WTC11 (cell line): ENCODE results near the gene ECT2L. TPM values are rescaled to one million over a fixed set of nuclear protein-coding genes. Genes with fewer than 3 reads are reported as not detected.

Experiments
- ATAC-seq: fragments of 200-7000 bp; cut with Tn5 transposase; 2 replicates; pipeline ENCODE4 v1.10.0; 2021; ENCODE audit warnings: mild to moderate bottlenecking, moderate library complexity
- CTCF ChIA-PET: fragments of 300-600 bp; sonication (Branson Sonifier 250); formaldehyde crosslinking; loops from one replicate; lab custom pipeline; 2021; ENCODE audit warnings: antibody characterized with exemption; lab: Charles Lee
- POLR2A ChIA-PET: fragments of 350-600 bp; sonication (Branson Sonifier 250); formaldehyde crosslinking; loops from one replicate; lab custom pipeline; 2021; ENCODE audit warnings: antibody characterized with exemption; lab: Charles Lee
- DNase-seq: peaks from one replicate; pipeline ENCODE4 v3.0.0; 2021; ENCODE audit warnings: low spot score
- H3K27ac Mint-ChIP-seq: 2 replicates; pipeline ENCODE4 v1.8.0; 2021; ENCODE audit warnings: mixed read lengths
- H3K27me3 Mint-ChIP-seq: 2 replicates; pipeline ENCODE4 v1.8.0; 2021; ENCODE audit warnings: low read depth, mild to moderate bottlenecking, moderate library complexity, mixed read lengths
- H3K36me3 Mint-ChIP-seq: 2 replicates; pipeline ENCODE4 v1.8.0; 2021; ENCODE audit warnings: mixed read lengths
- H3K4me1 Mint-ChIP-seq: 2 replicates; pipeline ENCODE4 v1.8.0; 2022; ENCODE audit warnings: mixed read lengths
- H3K4me3 Mint-ChIP-seq: 2 replicates; pipeline ENCODE4 v1.8.0; 2021; ENCODE audit warnings: mild to moderate bottlenecking, moderate library complexity, mixed read lengths
- H3K9me3 Mint-ChIP-seq: 2 replicates; pipeline ENCODE4 v1.8.0; 2021; ENCODE audit warnings: mixed read lengths
- ATF1 ChIP-seq: sonication (generic); formaldehyde crosslinking; IDR thresholded peaks from 2 replicates; pipeline ENCODE4 v1.8.1; 2023; ENCODE audit warnings: mild to moderate bottlenecking, moderate library complexity, missing genetic modification reagents
- E2F5 ChIP-seq: sonication (generic); formaldehyde crosslinking; IDR thresholded peaks from 2 replicates; pipeline ENCODE4 v1.8.1; 2022; ENCODE audit warnings: mild to moderate bottlenecking, moderate library complexity, missing genetic modification reagents
- ERG ChIP-seq: fragments of 250-450 bp; sonication (Bioruptor Pico); IDR thresholded peaks from 2 replicates; pipeline ENCODE4 v1.8.0; 2021; ENCODE audit warnings: mild to moderate bottlenecking
- FOXK1 ChIP-seq: sonication (generic); formaldehyde crosslinking; IDR thresholded peaks from 2 replicates; pipeline ENCODE4 v1.8.0; 2022; ENCODE audit warnings: mild to moderate bottlenecking, moderate library complexity, missing genetic modification reagents
- FOXP4 ChIP-seq: sonication (generic); formaldehyde crosslinking; IDR thresholded peaks from 2 replicates; pipeline ENCODE4 v1.8.0; 2022; ENCODE audit warnings: mild to moderate bottlenecking, missing genetic modification reagents
- NFYB ChIP-seq: sonication (generic); formaldehyde crosslinking; conservative IDR thresholded peaks from 2 replicates; pipeline ENCODE4 v1.8.0; 2022; ENCODE audit warnings: low read depth, missing genetic modification reagents
- SP1 ChIP-seq: sonication (generic); formaldehyde crosslinking; conservative IDR thresholded peaks from 2 replicates; pipeline ENCODE4 v1.8.1; 2022; ENCODE audit warnings: missing genetic modification reagents
- ZNF138 ChIP-seq: sonication (generic); formaldehyde crosslinking; conservative IDR thresholded peaks from 2 replicates; pipeline ENCODE4 v1.8.1; 2022; ENCODE audit warnings: mild to moderate bottlenecking, moderate library complexity, missing genetic modification reagents
- ZNF232 ChIP-seq: sonication (generic); formaldehyde crosslinking; IDR thresholded peaks from 2 replicates; pipeline ENCODE4 v1.8.0; 2022; ENCODE audit warnings: mild to moderate bottlenecking, missing genetic modification reagents
- total RNA-seq: library from RNA; stranded (reverse); gene quantifications from 3 replicates; pipeline ENCODE4 v1.2.3, GENCODE V29; 2021
- TF ChIP-seq, protein P1 (sequence below): sonication (generic); formaldehyde crosslinking; IDR thresholded peaks from 2 replicates; pipeline ENCODE4 v1.8.0; 2023; ENCODE audit warnings: missing genetic modification reagents
- TF ChIP-seq, protein P2 (sequence below): fragments of 250-450 bp; sonication (Bioruptor Pico); IDR thresholded peaks from 2 replicates; pipeline ENCODE4 v1.9.0; 2021; ENCODE audit warnings: moderate library complexity, mild to moderate bottlenecking, inconsistent platforms, borderline replicate concordance
- TF ChIP-seq, protein P3 (sequence below): sonication (generic); formaldehyde crosslinking; IDR thresholded peaks from 2 replicates; pipeline ENCODE4 v1.8.1; 2022; ENCODE audit warnings: mild to moderate bottlenecking, missing genetic modification reagents, moderate library complexity, borderline replicate concordance
- TF ChIP-seq, protein P4 (sequence below): sonication (generic); formaldehyde crosslinking; IDR thresholded peaks from 2 replicates; pipeline ENCODE4 v1.8.1; 2022; ENCODE audit warnings: low read depth, mild to moderate bottlenecking, moderate library complexity, missing genetic modification reagents, borderline replicate concordance
- TF ChIP-seq, protein P5 (sequence below): fragments of 200-600 bp; IDR thresholded peaks from 2 replicates; pipeline ENCODE4 v1.8.0; 2022; ENCODE audit warnings: antibody characterized with exemption

ECT2L gene
- total RNA-seq, 1 experiment from 2014 or later = not detected

DNA sequence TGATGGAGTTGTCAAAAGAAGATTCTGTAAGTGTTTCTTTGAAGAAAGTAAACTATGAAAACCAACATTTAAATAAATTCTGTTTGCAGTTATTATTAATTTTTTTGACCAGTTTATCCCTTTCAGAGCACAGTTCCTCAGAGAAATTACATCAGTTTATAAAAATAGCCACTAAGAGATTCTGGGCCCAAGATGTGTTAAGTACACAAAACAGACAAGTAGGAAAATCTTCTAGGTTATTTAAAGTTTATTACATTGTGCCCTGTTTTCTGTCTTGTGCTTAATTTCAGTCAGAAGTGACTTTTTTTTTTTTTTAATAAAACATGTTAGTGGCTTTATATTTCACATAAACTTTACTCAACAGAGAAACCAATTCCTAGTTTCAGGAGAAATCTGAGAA lies 72.3 kb downstream of the ECT2L start:
- H3K4me1 Mint-ChIP-seq = peaks cover 15% of the 10 kb centered on the region
- TF ChIP-seq ATF1 (CRISPR knock-in tag) (no peak), E2F5 (CRISPR knock-in tag) (no peak), NFYB (CRISPR knock-in tag) (no peak), FOXK1 (no peak), ZNF138 (CRISPR knock-in tag) (no peak), SP1 (CRISPR knock-in tag) (no peak), FOXP4 (CRISPR knock-in tag) (no peak), ZNF232 (no peak)
- TF ChIP-seq, protein P1, sequence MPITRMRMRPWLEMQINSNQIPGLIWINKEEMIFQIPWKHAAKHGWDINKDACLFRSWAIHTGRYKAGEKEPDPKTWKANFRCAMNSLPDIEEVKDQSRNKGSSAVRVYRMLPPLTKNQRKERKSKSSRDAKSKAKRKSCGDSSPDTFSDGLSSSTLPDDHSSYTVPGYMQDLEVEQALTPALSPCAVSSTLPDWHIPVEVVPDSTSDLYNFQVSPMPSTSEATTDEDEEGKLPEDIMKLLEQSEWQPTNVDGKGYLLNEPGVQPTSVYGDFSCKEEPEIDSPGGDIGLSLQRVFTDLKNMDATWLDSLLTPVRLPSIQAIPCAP = no peak
- TF ChIP-seq, protein P2, sequence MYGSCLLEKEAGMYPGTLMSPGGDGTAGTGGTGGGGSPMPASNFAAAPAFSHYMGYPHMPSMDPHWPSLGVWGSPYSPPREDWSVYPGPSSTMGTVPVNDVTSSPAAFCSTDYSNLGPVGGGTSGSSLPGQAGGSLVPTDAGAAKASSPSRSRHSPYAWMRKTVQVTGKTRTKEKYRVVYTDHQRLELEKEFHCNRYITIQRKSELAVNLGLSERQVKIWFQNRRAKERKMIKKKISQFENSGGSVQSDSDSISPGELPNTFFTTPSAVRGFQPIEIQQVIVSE = no peak
- TF ChIP-seq, protein P3, sequence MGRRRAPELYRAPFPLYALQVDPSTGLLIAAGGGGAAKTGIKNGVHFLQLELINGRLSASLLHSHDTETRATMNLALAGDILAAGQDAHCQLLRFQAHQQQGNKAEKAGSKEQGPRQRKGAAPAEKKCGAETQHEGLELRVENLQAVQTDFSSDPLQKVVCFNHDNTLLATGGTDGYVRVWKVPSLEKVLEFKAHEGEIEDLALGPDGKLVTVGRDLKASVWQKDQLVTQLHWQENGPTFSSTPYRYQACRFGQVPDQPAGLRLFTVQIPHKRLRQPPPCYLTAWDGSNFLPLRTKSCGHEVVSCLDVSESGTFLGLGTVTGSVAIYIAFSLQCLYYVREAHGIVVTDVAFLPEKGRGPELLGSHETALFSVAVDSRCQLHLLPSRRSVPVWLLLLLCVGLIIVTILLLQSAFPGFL = no peak
- CTCF ChIA-PET = interaction anchor here (0.6 kb wide), 1 partner anchor 50 kb away, joined by 3 read pairs; no protein-coding TSS in a partner anchor
- no peaks in the 10 kb centered on the region for H3K27me3 Mint-ChIP-seq
- ATAC-seq (no peak), DNase-seq (no peak)
- no peaks in the 10 kb centered on the region for H3K9me3 Mint-ChIP-seq
- POLR2A ChIA-PET = no interaction called here
- no peak overlapping the region for H3K4me3 Mint-ChIP-seq
- no peak overlapping the region for H3K27ac Mint-ChIP-seq
- no peaks in the 10 kb centered on the region for H3K36me3 Mint-ChIP-seq

- Mint-ChIP-seq H3K9me3 (no peaks in the 10 kb centered on the region), H3K27me3 (no peaks in the 10 kb centered on the region), H3K27ac (no peak overlapping the region; the same call in 1 of the 2 replicates), H3K4me1 (peaks cover 15% of the 10 kb centered on the region), H3K36me3 (no peaks in the 10 kb centered on the region), H3K4me3 (no peak overlapping the region)
- CTCF ChIA-PET = no interaction called here
- POLR2A ChIA-PET = no interaction called here
- TF ChIP-seq, protein P4, sequence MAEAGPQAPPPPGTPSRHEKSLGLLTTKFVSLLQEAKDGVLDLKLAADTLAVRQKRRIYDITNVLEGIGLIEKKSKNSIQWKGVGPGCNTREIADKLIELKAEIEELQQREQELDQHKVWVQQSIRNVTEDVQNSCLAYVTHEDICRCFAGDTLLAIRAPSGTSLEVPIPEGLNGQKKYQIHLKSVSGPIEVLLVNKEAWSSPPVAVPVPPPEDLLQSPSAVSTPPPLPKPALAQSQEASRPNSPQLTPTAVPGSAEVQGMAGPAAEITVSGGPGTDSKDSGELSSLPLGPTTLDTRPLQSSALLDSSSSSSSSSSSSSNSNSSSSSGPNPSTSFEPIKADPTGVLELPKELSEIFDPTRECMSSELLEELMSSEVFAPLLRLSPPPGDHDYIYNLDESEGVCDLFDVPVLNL (CRISPR knock-in tag) = no peak
- TF ChIP-seq ERG (CRISPR knock-in tag) = no peak
- TF ChIP-seq, protein P5, sequence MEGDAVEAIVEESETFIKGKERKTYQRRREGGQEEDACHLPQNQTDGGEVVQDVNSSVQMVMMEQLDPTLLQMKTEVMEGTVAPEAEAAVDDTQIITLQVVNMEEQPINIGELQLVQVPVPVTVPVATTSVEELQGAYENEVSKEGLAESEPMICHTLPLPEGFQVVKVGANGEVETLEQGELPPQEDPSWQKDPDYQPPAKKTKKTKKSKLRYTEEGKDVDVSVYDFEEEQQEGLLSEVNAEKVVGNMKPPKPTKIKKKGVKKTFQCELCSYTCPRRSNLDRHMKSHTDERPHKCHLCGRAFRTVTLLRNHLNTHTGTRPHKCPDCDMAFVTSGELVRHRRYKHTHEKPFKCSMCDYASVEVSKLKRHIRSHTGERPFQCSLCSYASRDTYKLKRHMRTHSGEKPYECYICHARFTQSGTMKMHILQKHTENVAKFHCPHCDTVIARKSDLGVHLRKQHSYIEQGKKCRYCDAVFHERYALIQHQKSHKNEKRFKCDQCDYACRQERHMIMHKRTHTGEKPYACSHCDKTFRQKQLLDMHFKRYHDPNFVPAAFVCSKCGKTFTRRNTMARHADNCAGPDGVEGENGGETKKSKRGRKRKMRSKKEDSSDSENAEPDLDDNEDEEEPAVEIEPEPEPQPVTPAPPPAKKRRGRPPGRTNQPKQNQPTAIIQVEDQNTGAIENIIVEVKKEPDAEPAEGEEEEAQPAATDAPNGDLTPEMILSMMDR = no peak
- ATAC-seq = peak; percentile 69
- DNase-seq = no peak
Observed at GRCh38 chr6:138869398-138869797, 73.5 kb downstream of the ECT2L start.
